Right lung (tissue), 10 donors: Measurements from ENCODE around the gene CMIP. TPM values are rescaled to one million over a fixed set of nuclear protein-coding genes. Genes with fewer than 3 reads are reported as not detected.
"Not testable (repeated sequence)": the region's sequence is repeated elsewhere in the genome, so short reads cannot be mapped to it uniquely, and the experiment has no call there.

Experiments
- DNase-seq, 2 donors: peaks; one replicate each; pipeline ENCODE4 v3.0.0-alpha.2; 2013
- long read RNA-seq, 8 donors: transcript quantifications; one replicate each; lab custom pipeline, GENCODE V29; 2026
- polyA plus RNA-seq, 5 donors: library from polyadenylated mRNA; unstranded; fragments of 120-200 nt; gene quantifications; one replicate each; pipeline versions ENCODE4 v1.2.1 to v1.2.3, GENCODE V29; 2013; ENCODE audit warnings: inconsistent platforms in 1 of 5, low replicate concordance in 1 of 5; ENCODE audit not compliant: insufficient read length in 5 of 5, insufficient read depth in 1 of 5

The CMIP gene
- polyA plus RNA-seq = 10 to 100 TPM; 29.2 to 41.6 (median 35.1) TPM
- long read RNA-seq, donor 1, full-length matches to known transcripts = 1 of 36 reads
- long read RNA-seq, donor 1, partial matches to known transcripts = 35 of 36 reads
- long read RNA-seq, donor 1, other reads (novel, unspliced or antisense) = 0 of 36 reads
- long read RNA-seq, donor 2, full-length matches to known transcripts = 2 of 2 reads
- long read RNA-seq, donor 2, partial matches to known transcripts = 0 of 2 reads
- long read RNA-seq, donor 2, other reads (novel, unspliced or antisense) = 0 of 2 reads
- long read RNA-seq, donor 3 = 0 reads
- long read RNA-seq, donor 4, full-length matches to known transcripts = 1 of 1 reads
- long read RNA-seq, donor 4, partial matches to known transcripts = 0 of 1 reads
- long read RNA-seq, donor 4, other reads (novel, unspliced or antisense) = 0 of 1 reads
- long read RNA-seq, donor 5, full-length matches to known transcripts = 2 of 17 reads
- long read RNA-seq, donor 5, partial matches to known transcripts = 15 of 17 reads
- long read RNA-seq, donor 5, other reads (novel, unspliced or antisense) = 0 of 17 reads
- long read RNA-seq, donor 6, full-length matches to known transcripts = 8 of 8 reads
- long read RNA-seq, donor 6, partial matches to known transcripts = 0 of 8 reads
- long read RNA-seq, donor 6, other reads (novel, unspliced or antisense) = 0 of 8 reads
- long read RNA-seq, donor 7, full-length matches to known transcripts = 7 of 12 reads
- long read RNA-seq, donor 7, partial matches to known transcripts = 5 of 12 reads
- long read RNA-seq, donor 7, other reads (novel, unspliced or antisense) = 0 of 12 reads
- long read RNA-seq, donor 8, partial matches to known transcripts = 0 of 1 reads
- long read RNA-seq, donor 8, other reads (novel, unspliced or antisense) = 0 of 1 reads

- DNase-seq = peak; percentile 76 to 80
Observed at GRCh38 chr16:81444448-81445121, at the start of gene CMIP. CMIP (plus strand) TSS chr16:81444808.

GRCh38 chr16:81394966-81395655, 49.5 kb upstream of the CMIP start:
- no peak for DNase-seq

GRCh38 chr16:81397058-81397878, 47.3 kb upstream of the CMIP start:
- no peak for DNase-seq

GRCh38 chr16:81397879-81398520, 46.6 kb upstream of the CMIP start:
- DNase-seq = no peak

- no peak for DNase-seq
Observed at GRCh38 chr16:81399909-81400308, 44.7 kb upstream of the CMIP start.

GRCh38 chr16:81401035-81401950, 43.3 kb upstream of the CMIP start:
- no peak for DNase-seq

- DNase-seq = no peak
Observed at GRCh38 chr16:81403208-81403600, 41.4 kb upstream of the CMIP start.

GRCh38 chr16:81403601-81404391, 40.8 kb upstream of the CMIP start:
- DNase-seq = peak; percentile 72 to 77

- not testable (repeated sequence) for DNase-seq
Observed at GRCh38 chr16:81405002-81405401, 39.6 kb upstream of the CMIP start.

GRCh38 chr16:81405702-81406113, 38.9 kb upstream of the CMIP start:
- DNase-seq = no peak

- DNase-seq = no peak
Observed at GRCh38 chr16:81408409-81408950, 36.1 kb upstream of the CMIP start.

GRCh38 chr16:81409016-81409556, 35.5 kb upstream of the CMIP start:
- no peak for DNase-seq

GRCh38 chr16:81410643-81411293, 33.8 kb upstream of the CMIP start:
- no peak for DNase-seq

GRCh38 chr16:81413245-81413990, 31.2 kb upstream of the CMIP start:
- DNase-seq = no peak

- DNase-seq = no peak
Observed at GRCh38 chr16:81415751-81416150, 28.9 kb upstream of the CMIP start.

- no peak for DNase-seq
Observed at GRCh38 chr16:81416749-81417148, 27.9 kb upstream of the CMIP start.
